Uterus (tissue), 2 donors: ENCODE data around the gene FTH1.

ENCODE experiments used
- POLR2A ChIP-seq, 2 donors: fragments of 450-650 bp; IDR thresholded peaks; one replicate each; pipeline ENCODE4 v1.6.1; 2016; ENCODE audit warnings: antibody characterized with exemption in 2 of 2, mild to moderate bottlenecking in 1 of 2, moderate library complexity in 1 of 2
- TF ChIP-seq, protein P1 (sequence below), 4 experiments: fragments of 200-600 bp in 2 of 4; fragments of 450-650 bp in 2 of 4; sonication (generic) in 2 of 4; IDR thresholded peaks; one replicate each; pipeline ENCODE4 v1.5.1; 2016 to 2019; ENCODE audit warnings: antibody characterized with exemption in 4 of 4, mild to moderate bottlenecking in 2 of 4, moderate library complexity in 1 of 4

GRCh38 chr11:61945191-61945590, 22.2 kb downstream of the FTH1 start:
- TF ChIP-seq POLR2A (IDR thresholded peaks at IDR 0.05), result no peak
- TF ChIP-seq, protein P1, sequence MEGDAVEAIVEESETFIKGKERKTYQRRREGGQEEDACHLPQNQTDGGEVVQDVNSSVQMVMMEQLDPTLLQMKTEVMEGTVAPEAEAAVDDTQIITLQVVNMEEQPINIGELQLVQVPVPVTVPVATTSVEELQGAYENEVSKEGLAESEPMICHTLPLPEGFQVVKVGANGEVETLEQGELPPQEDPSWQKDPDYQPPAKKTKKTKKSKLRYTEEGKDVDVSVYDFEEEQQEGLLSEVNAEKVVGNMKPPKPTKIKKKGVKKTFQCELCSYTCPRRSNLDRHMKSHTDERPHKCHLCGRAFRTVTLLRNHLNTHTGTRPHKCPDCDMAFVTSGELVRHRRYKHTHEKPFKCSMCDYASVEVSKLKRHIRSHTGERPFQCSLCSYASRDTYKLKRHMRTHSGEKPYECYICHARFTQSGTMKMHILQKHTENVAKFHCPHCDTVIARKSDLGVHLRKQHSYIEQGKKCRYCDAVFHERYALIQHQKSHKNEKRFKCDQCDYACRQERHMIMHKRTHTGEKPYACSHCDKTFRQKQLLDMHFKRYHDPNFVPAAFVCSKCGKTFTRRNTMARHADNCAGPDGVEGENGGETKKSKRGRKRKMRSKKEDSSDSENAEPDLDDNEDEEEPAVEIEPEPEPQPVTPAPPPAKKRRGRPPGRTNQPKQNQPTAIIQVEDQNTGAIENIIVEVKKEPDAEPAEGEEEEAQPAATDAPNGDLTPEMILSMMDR (IDR thresholded peaks at IDR 0.05), result no peak
